HAP-1 (cell line): ENCODE measurements around the gene ZNF330.
"Not testable (repeated sequence)": the region's sequence is repeated elsewhere in the genome, so short reads cannot be mapped to it uniquely, and the experiment has no call there.

Experiments
- DNase-seq, 2 experiments: peaks; one replicate each; pipeline ENCODE4 v3.0.0-alpha.2; 2016 to 2020; ENCODE audit warnings: low spot score in 2 of 2
- H3K27me3 ChIP-seq: fragments of 250-450 bp; sonication (Bioruptor Pico); 2 replicates; pipeline ENCODE4 v1.5.1; 2020; ENCODE audit warnings: low read depth, mild to moderate bottlenecking, moderate library complexity
- H3K36me3 ChIP-seq: fragments of 250-450 bp; sonication (Bioruptor Pico); replicated peaks from 2 replicates; pipeline ENCODE4 v1.5.1; 2020; ENCODE audit warnings: mild to moderate bottlenecking
- H3K4me1 ChIP-seq: fragments of 250-450 bp; sonication (Bioruptor Pico); 2 replicates; pipeline ENCODE4 v1.5.1; 2020; ENCODE audit warnings: mild to moderate bottlenecking
- H3K4me3 ChIP-seq: fragments of 250-450 bp; sonication (Bioruptor Pico); 2 replicates; pipeline ENCODE4 v1.5.1; 2020; ENCODE audit warnings: mild to moderate bottlenecking, moderate library complexity
- H3K9me3 ChIP-seq: fragments of 250-450 bp; sonication (Bioruptor Pico); 2 replicates; pipeline ENCODE4 v1.5.1; 2020; ENCODE audit warnings: mild to moderate bottlenecking, moderate library complexity
- in situ Hi-C: fragments of 300-500 bp; cut with MboI; formaldehyde crosslinking; loops from 3 replicates; pipeline ENCODE4 v1.14.3; 2020; ENCODE audit warnings: low sequenced_read_pairs, inconsistent platforms, mixed read lengths

The ZNF330 gene

GRCh38 chr4:141220691-141221659 is at the start of gene ZNF330:
Gene ZNF330, plus strand, starts transcription at chr4:141220895. Its CDS starts 1,477 bp downstream, at chr4:141222372.
- in situ Hi-C loops: no loop called here
- Histone ChIP-seq H3K9me3 (no peaks in the 10 kb centered on the region), H3K36me3 (peaks cover 28% of the 10 kb centered on the region), H3K27me3 (0 out of 2 replicates have a peak, but pooled peaks cover 3% of the 10 kb centered on the region), H3K4me3 (peak within 1 kb of the TSS; percentile 92), H3K4me1 (peaks cover 11% of the 10 kb centered on the region)
- DNase-seq: peak; percentile 59 to 92

GRCh38 chr4:141174457-141174856 is 46.2 kb upstream of the ZNF330 start:
- Histone ChIP-seq H3K27me3 (peaks cover 8% of the 10 kb centered on the region; the same call in 1 of the 2 replicates), H3K36me3 (no peaks in the 10 kb centered on the region), H3K4me3 (no peak overlapping the region), H3K4me1 (no peaks in the 10 kb centered on the region), H3K9me3 (no peaks in the 10 kb centered on the region)
- in situ Hi-C loops: no loop called here
- DNase-seq: no peak

DNA sequence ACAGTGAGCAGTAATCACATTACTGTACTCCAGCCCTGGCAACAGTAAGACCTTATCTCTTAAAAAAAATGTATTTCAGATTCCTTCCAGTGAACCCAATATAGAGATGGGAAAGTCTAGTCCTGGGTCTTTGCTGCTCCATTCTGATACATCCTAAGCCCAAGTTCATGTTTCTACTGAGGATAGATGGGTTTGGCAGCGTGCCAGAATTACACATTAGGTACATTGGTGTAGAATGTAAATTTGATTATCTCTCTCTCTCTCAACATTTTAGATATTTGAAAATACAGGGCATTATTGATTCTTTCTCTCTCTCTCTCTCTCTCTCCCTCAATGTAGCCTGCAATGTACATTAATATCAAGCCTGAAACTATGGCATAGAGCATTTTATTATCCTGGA is 43.5 kb upstream of the ZNF330 start:
- peaks cover 8% of the 10 kb centered on the region; the same call in 1 of the 2 replicates for H3K27me3 ChIP-seq
- in situ Hi-C loops: no loop called here
- no peak overlapping the region for H3K4me3 ChIP-seq
- no peaks in the 10 kb centered on the region for H3K36me3 ChIP-seq
- DNase-seq: no peak
- H3K4me1 ChIP-seq: no peaks in the 10 kb centered on the region
- no peaks in the 10 kb centered on the region for H3K9me3 ChIP-seq

GRCh38 chr4:141179474-141180373 is 41.0 kb upstream of the ZNF330 start:
- no peak overlapping the region for H3K4me3 ChIP-seq
- in situ Hi-C loops: no loop called here
- no peaks in the 10 kb centered on the region for H3K4me1 ChIP-seq
- H3K9me3 ChIP-seq: no peaks in the 10 kb centered on the region
- peaks cover 10% of the 10 kb centered on the region for H3K27me3 ChIP-seq
- H3K36me3 ChIP-seq: no peaks in the 10 kb centered on the region
- DNase-seq: no peak

DNA sequence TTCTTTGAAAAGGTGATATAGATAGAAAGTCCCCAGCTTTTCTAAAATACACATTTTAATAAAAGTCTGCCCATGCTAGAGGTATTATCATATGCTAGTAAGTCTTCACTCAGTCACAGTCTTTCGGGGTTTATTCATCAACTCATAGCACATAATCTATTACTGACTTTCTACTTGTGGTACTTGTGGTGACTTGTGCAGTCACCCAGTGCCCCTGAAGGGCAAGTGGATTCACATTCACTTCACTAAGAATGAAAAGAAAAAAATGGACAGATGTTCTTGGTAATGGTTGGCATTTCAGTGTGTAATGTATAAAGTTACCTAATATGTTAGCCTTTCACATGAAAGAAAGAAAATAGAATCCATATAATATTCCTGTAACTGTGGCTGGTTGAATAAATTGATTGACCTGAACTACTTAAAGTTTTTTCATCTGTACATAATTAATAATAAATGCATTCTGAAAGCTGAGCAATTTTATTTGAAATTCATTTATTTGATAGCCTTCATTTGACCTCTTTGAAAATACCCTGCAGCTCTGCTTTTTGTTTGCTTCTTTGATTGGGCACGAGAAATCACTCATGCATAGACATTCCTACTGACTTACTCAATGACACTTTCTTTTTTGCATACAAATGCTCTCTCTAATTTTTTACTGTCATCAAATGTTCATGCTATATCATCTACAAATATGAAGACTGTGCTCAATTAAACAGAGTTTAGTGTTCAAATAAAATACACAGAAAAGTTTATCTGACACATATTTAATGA is 39.5 kb upstream of the ZNF330 start:
- Histone ChIP-seq H3K4me1 (no peaks in the 10 kb centered on the region), H3K4me3 (no peak overlapping the region), H3K27me3 (peaks cover 10% of the 10 kb centered on the region), H3K9me3 (no peaks in the 10 kb centered on the region), H3K36me3 (no peaks in the 10 kb centered on the region)
- no peak for DNase-seq
- in situ Hi-C loops: no loop called here

DNA sequence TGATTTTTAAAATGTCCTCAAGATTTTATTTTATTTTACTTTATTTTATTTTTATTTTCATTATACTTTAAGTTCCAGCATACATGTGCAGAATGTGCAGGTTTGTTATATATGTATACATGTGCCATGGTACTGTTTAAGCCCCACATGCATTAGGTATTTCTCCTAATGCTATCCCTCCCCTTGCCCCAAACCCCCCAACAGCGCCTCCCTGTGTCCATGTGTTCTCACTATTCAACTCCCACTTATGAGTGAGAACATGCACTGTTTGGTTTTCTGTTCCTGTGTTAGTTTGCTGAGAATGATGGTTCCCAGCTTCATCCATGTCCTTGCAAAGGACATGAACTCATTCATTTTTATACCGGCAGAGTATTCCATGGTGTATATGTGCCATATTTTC is 37.2 kb upstream of the ZNF330 start:
- peak in 1 of 2 experiments; percentile 29 for DNase-seq
- H3K9me3 ChIP-seq, H3K36me3 ChIP-seq, in situ Hi-C loops, H3K4me3 ChIP-seq, H3K27me3 ChIP-seq, H3K4me1 ChIP-seq: not testable (repeated sequence)

DNA sequence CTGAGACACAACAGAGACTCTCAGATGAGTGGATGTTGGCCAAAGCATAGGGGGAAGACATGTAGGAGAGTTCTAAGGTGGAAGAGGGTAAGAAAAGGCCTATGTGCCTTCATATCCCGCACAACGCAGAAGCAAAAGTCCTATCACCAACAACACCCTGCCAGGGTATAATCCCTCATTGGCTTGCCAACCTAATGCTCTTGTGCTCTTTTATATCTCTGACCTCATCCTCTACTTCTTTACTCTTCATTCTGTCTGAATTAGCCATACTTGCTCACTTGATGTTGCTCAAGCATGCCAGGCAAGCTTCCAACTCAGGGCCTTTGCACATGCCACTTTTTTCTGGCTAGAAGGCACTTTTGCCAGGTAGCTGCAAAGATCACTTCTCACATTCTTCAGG is 28.1 kb upstream of the ZNF330 start:
- H3K4me1 ChIP-seq: peaks cover 2% of the 10 kb centered on the region; the same call in 1 of the 2 replicates
- H3K27me3 ChIP-seq: 0 out of 2 replicates have a peak, but pooled peaks cover 4% of the 10 kb centered on the region
- H3K4me3 ChIP-seq: no peak overlapping the region
- DNase-seq: no peak
- no peaks in the 10 kb centered on the region for H3K9me3 ChIP-seq
- H3K36me3 ChIP-seq: no peaks in the 10 kb centered on the region
- in situ Hi-C loops: no loop called here

- no peak overlapping the region for H3K4me3 ChIP-seq
- H3K27me3 ChIP-seq: 0 out of 2 replicates have a peak, but pooled peaks cover 2% of the 10 kb centered on the region
- H3K9me3 ChIP-seq: no peaks in the 10 kb centered on the region
- H3K36me3 ChIP-seq: no peaks in the 10 kb centered on the region
- H3K4me1 ChIP-seq: no peaks in the 10 kb centered on the region; the same call in 1 of the 2 replicates
- in situ Hi-C loops: no loop called here
- DNase-seq: no peak
Measured at GRCh38 chr4:141193516-141194034, 27.1 kb upstream of the ZNF330 start.

- H3K9me3 ChIP-seq: no peaks in the 10 kb centered on the region
- DNase-seq: no peak
- no peaks in the 10 kb centered on the region; the same call in 1 of the 2 replicates for H3K4me1 ChIP-seq
- in situ Hi-C loops: no loop called here
- H3K4me3 ChIP-seq: no peak overlapping the region
- H3K27me3 ChIP-seq: 0 out of 2 replicates have a peak, but pooled peaks cover 2% of the 10 kb centered on the region
- no peaks in the 10 kb centered on the region for H3K36me3 ChIP-seq
Measured at GRCh38 chr4:141195095-141195707, 25.5 kb upstream of the ZNF330 start.

DNA sequence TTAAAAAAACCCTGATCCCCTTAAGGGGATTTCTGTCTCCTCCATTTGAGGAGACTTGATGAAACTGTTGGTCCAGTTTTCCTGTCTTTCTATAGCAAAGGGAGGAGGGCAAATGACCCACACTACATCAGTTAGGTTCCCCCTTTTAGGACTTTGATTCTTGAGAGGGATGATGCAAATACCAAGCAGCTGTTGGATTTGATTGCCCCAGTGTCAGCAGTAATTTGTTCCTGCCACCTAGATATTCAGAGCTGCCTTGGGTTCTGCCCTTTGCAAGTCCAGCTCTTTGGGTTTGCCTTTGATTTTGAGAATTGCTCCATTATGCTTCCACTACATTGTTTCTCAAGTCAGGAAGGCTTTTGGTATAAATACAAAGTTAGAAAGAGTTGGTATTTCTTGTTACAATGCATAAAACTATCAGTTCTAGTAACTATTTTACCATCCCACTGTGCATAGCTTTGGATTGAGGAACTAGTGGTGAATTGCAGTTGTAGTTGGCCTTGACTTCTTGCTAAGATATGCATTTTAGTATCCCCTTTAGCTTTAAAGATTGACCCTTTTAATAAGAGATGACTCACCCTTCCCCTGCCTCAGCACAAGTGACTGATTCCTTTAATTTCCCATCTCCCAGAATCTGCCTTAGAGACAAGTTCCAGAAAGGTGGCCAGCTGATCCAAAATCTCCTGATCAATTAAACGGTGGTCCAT is 24.3 kb upstream of the ZNF330 start:
- Histone ChIP-seq H3K27me3 (peaks cover 6% of the 10 kb centered on the region; the same call in 1 of the 2 replicates), H3K9me3 (no peaks in the 10 kb centered on the region), H3K4me1 (no peaks in the 10 kb centered on the region; the same call in 1 of the 2 replicates), H3K36me3 (no peaks in the 10 kb centered on the region), H3K4me3 (no peak overlapping the region)
- in situ Hi-C loops: no loop called here
- no peak for DNase-seq

DNA sequence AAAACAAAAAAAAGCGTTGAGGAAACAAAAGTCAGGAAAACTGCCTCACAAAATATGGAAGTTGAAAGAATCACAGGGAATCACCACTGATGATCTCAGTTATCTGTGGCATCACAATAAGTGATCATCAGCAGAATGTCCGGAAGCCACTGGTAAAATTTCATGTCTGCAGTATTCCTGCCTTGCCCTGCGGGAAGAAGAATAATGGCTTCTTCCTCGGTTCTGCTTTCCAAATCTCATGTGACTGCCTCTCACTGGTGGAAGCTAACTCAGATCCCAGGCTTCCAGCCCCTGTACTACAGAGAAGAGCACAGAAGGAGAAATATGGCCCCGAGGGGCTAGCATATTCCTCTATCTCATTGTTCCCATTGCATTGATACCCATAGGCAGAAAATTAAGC is 12.7 kb upstream of the ZNF330 start:
- in situ Hi-C loops: no loop called here
- H3K4me3 ChIP-seq: no peak overlapping the region
- no peaks in the 10 kb centered on the region for H3K9me3 ChIP-seq
- no peaks in the 10 kb centered on the region for H3K27me3 ChIP-seq
- no peaks in the 10 kb centered on the region for H3K36me3 ChIP-seq
- no peak for DNase-seq
- H3K4me1 ChIP-seq: no peaks in the 10 kb centered on the region

DNA sequence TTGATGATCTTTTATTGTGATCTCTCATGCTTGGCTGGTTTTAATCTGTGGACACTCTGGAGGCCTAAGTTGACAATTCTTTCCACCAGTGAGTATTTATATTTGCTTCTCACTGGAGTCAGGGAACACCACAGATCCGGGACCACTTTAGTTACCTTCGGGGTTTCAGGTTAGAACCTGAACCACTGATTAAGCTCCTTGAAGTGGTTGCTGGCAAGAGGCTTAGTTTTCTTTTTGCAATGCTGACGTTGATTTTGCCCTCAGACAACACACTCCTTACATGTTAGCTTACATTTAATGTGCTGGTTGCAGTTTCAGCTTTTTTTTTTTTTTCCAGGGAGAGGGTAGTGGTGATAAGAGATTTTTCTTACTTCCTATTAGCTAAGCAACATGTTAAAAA is 10.5 kb upstream of the ZNF330 start:
- in situ Hi-C loops: no loop called here
- no peak for DNase-seq
- Histone ChIP-seq H3K27me3 (no peaks in the 10 kb centered on the region), H3K9me3 (no peaks in the 10 kb centered on the region), H3K4me3 (no peak overlapping the region), H3K36me3 (no peaks in the 10 kb centered on the region), H3K4me1 (no peaks in the 10 kb centered on the region)
